Astrocyte of the spinal cord (primary cell): ENCODE results near the gene MAN2B2.

ENCODE experiments used
- DNase-seq: peaks from one replicate; pipeline ENCODE4 v3.0.0; 2011; ENCODE audit warnings: low read depth, low spot score
- H3K4me3 ChIP-seq: 2 replicates; pipeline ENCODE4 v1.5.1; 2011; ENCODE audit warnings: low read depth, mild to moderate bottlenecking, low read length, moderate library complexity
- in situ Hi-C: cut with HindIII; loops from 2 replicates; pipeline ENCODE4 v1.10.0; 2017; ENCODE audit warnings: low sequenced_read_pairs
- TF ChIP-seq, protein P1 (sequence below): IDR thresholded peaks from 2 replicates; pipeline ENCODE4 v1.5.1; 2012; ENCODE audit warnings: low read depth, mild to moderate bottlenecking, low read length, inconsistent platforms

Gene MAN2B2

DNA sequence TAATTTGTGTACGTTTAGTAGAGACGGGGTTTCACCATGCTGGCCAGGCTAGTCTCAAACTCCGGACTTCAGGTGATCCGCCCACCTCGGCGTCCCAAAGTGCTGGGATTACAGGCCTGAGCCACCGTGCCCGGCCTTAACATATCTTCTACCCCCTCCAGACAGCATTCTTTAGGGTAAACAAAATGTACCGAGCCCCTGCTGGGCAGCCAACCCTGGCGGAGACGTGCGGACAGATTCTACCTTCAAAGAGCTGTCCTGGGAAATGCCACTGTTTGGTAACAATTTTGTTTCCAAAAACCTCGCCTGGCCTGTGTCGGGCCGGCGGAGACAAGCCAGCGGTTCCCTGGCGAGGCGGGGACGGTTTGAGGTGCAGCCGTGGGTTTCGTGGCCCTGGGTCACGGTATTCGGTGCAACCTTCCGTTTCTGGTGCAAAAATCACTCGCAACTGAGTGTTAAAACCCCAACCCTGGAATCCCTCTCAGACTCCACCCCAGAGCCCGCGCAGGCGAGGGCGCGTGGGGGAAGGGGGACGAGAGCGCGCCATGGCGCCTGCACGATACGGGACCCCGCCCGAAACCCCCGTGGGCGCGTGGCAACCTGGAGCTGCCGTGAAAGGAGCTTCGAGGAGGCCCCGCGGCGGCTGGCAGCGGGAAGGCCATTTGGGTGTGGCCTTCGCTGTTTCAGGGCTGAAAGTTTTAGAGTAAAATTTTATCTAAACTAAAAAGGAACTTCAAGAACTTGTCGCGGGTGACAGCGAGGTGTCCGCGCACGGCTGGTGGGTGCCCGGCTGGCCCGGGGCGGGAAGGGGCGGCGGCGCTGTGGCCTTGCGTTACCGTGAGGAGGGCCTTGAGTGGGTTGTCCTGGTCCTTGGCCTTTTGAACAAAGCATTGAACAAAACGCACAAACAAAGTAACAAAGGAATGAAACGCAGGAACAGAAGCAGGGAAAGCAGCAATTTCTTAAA lies 82.5 kb downstream of the MAN2B2 start:
- no peak for DNase-seq
- no peak overlapping the region for H3K4me3 ChIP-seq
- in situ Hi-C loops: no loop called here
- TF ChIP-seq, protein P1, sequence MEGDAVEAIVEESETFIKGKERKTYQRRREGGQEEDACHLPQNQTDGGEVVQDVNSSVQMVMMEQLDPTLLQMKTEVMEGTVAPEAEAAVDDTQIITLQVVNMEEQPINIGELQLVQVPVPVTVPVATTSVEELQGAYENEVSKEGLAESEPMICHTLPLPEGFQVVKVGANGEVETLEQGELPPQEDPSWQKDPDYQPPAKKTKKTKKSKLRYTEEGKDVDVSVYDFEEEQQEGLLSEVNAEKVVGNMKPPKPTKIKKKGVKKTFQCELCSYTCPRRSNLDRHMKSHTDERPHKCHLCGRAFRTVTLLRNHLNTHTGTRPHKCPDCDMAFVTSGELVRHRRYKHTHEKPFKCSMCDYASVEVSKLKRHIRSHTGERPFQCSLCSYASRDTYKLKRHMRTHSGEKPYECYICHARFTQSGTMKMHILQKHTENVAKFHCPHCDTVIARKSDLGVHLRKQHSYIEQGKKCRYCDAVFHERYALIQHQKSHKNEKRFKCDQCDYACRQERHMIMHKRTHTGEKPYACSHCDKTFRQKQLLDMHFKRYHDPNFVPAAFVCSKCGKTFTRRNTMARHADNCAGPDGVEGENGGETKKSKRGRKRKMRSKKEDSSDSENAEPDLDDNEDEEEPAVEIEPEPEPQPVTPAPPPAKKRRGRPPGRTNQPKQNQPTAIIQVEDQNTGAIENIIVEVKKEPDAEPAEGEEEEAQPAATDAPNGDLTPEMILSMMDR: no peak

DNA sequence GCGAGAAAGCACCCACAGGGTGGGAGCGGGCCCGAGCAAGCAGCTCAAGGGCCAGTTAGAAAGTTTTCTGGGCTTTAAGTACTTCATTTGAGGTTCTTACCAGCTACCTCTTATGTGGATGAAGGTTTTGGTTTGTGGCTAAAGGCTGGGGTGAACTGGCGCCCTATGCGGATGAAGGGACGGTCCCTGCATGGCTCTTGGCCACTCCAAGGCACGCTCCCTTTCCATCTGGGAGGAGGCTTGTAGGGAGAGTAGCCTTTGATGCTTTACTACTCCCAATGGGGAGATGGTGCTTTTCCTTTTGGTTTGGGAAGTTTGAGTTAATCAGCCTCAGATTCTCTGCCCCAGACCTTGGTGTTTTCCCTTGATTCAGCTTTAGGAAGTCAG lies 83.2 kb downstream of the MAN2B2 start:
- in situ Hi-C loops: no loop called here
- H3K4me3 ChIP-seq: no peak overlapping the region
- peak; percentile 15 for DNase-seq
- TF ChIP-seq, protein P1: no peak

DNA sequence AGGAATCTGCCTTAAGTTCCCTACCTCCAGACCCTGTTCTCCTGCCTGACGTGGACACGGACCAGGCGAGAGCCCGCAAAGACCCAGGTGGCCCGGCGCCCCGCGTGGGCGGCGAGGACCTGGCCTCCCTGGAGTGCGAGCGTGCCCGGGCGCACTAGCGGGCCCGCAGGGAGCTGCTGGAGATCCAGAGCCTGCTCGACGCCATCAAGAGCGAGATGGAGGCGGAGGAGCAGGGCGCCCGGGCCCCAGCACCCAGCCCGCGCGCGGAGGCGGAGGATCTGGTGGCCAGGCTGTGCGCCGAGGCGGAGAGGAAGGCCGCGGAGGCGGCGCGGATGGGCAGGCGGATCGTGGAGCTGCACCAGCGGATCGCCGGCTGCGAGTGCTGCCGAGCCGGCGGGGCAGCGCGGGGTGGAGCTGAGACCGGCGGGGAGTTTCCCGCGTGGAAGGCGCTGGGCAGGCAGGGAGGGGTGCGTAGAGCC lies 83.6 kb downstream of the MAN2B2 start:
- in situ Hi-C loops: no loop called here
- no peak overlapping the region for H3K4me3 ChIP-seq
- DNase-seq: no peak
- TF ChIP-seq, protein P1: no peak

DNA sequence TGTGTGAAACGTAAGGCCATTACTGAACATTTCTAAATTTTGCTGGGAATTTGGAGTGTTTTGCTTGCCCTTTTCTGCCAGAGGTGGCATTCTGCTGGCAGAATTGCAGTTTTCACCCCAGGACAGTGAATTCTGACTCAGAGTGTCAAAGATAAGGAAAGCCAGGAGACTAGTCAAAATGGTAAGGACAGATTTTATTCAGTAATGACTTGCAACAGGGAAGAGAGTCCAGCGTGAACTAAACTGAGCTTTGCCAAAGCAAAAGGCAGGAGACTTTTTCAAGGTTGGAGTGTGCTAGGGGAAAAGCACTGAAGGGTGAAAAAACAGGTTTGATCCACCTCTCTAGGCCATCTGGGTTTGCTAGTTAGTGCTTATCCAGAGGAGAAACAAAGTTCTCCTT lies 84.9 kb downstream of the MAN2B2 start:
- in situ Hi-C loops: no loop called here
- TF ChIP-seq, protein P1: no peak
- no peak for DNase-seq
- no peak overlapping the region for H3K4me3 ChIP-seq

DNA sequence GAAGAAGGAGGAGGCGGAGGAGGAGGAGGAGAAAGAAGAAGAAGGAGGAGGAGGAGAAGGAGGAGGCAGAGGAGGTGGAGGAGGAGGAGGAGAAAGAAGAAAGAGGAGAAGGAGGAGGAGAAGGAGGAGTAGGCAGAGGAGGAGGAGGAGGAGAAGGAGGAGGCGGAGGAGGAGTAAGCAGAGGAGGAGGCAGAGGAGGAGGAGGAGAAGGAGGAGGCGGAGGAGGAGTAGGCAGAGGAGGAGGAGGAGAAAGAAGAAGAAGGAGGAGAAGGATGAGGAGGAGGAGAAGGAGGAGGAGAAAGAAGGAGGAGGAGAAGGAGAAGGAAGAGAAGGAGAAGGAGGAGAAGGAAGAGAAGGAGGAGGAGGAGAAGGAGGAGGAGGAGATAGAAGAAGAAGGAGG lies 85.4 kb downstream of the MAN2B2 start:
- no peak for DNase-seq
- TF ChIP-seq, protein P1: no peak
- in situ Hi-C loops: no loop called here
- H3K4me3 ChIP-seq: no peak overlapping the region

DNA sequence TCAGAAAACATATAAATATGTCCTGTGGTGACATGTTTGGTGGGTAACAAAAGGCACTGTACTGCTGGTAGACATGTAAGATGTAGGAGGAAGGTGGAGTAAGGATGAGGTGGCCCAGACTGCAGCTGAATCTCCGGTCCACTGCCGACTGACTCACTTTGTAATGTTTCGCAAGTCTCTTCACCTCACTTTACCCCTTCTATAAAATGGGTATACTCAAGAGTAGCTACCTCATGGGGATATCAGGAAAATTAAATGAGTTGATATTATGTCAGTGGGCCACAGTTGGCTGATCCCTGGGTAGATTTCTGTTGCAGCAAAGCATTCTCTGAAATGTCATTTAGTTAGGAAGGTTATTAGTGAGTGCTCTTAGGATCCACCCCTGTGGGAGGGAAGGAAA lies 87.6 kb downstream of the MAN2B2 start:
- no peak for DNase-seq
- in situ Hi-C loops: no loop called here
- H3K4me3 ChIP-seq: no peak overlapping the region
- TF ChIP-seq, protein P1: no peak
